GM12872 (cell line): ENCODE data around the gene TLR6.

Experiments
- CTCF ChIP-seq: IDR thresholded peaks from 3 replicates; pipeline ENCODE4 v1.5.1; 2011; ENCODE audit warnings: low read depth, mild to moderate bottlenecking, low read length, moderate library complexity; ENCODE audit not compliant: insufficient read depth

TLR6 gene

GRCh38 chr4:38855466-38855865 lies 1.2 kb downstream of the TLR6 start:
- no peak for TF ChIP-seq CTCF

- TF ChIP-seq CTCF, result no peak
Observed at GRCh38 chr4:38846015-38846414, 10.6 kb downstream of the TLR6 start.

GRCh38 chr4:38842994-38843393 lies 13.6 kb downstream of the TLR6 start:
- no peak for TF ChIP-seq CTCF

- no peak for TF ChIP-seq CTCF
Observed at GRCh38 chr4:38837849-38838248, 18.8 kb downstream of the TLR6 start.

- TF ChIP-seq CTCF, result no peak
Observed at GRCh38 chr4:38837334-38837733, 19.3 kb downstream of the TLR6 start.

GRCh38 chr4:38834570-38834969 lies 22.0 kb downstream of the TLR6 start:
- TF ChIP-seq CTCF, result no peak

GRCh38 chr4:38832624-38833528 lies 23.7 kb downstream of the TLR6 start:
- peak; percentile 61 for TF ChIP-seq CTCF

- TF ChIP-seq CTCF, result no peak
Observed at GRCh38 chr4:38832206-38832605, 24.4 kb downstream of the TLR6 start.
